ENCODE data around the gene IRAK2.
"Not testable (repeated sequence)": the region's sequence is repeated elsewhere in the genome, so short reads cannot be mapped to it uniquely, and the experiment has no call there.

IRAK2 gene, protein sequence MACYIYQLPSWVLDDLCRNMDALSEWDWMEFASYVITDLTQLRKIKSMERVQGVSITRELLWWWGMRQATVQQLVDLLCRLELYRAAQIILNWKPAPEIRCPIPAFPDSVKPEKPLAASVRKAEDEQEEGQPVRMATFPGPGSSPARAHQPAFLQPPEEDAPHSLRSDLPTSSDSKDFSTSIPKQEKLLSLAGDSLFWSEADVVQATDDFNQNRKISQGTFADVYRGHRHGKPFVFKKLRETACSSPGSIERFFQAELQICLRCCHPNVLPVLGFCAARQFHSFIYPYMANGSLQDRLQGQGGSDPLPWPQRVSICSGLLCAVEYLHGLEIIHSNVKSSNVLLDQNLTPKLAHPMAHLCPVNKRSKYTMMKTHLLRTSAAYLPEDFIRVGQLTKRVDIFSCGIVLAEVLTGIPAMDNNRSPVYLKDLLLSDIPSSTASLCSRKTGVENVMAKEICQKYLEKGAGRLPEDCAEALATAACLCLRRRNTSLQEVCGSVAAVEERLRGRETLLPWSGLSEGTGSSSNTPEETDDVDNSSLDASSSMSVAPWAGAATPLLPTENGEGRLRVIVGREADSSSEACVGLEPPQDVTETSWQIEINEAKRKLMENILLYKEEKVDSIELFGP

DNA sequence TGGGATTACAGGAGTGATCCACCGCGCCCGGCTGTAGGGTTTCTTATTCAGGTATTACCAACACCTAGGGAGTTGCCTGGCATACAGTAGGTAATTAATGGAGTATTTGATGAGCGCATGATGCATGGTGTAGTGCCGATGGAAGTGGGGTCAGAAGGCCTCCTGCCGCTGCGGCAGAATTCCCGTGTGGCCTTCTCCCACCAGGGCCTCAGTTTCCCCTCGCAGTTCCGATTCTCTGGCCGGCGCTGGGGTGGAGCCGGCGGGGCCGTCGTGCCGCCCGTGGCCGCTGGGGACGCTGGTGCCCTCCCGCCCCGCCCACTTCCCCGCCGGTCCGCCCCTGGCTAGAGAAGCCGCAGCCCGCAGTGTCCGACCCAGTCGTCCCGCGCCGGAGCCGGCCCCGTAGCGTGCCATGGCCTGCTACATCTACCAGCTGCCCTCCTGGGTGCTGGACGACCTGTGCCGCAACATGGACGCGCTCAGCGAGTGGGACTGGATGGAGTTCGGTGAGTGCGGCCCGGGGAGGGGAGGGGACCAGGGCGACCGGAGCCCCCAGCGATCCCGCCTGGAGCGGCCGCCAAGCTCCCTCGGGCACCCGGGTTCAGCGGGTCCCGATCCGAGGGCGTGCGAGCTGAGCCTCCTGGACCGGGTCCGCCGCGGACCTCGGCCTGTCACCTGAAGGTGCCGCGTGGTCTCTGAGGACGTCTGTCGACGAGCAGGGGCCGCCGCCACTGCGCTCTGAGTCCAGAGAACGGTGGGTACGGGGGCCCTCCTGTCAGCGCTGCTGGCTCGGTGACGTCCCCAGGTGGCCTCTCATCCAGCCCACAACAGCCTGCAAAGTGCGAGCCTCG is at the start of gene IRAK2:
Gene IRAK2 (plus strand): TSS at position 374 of the 848 bp plus-strand sequence. CDS start 36 bp downstream, at position 410.
- peak; percentile 28 to 66 for DNase-seq

DNA sequence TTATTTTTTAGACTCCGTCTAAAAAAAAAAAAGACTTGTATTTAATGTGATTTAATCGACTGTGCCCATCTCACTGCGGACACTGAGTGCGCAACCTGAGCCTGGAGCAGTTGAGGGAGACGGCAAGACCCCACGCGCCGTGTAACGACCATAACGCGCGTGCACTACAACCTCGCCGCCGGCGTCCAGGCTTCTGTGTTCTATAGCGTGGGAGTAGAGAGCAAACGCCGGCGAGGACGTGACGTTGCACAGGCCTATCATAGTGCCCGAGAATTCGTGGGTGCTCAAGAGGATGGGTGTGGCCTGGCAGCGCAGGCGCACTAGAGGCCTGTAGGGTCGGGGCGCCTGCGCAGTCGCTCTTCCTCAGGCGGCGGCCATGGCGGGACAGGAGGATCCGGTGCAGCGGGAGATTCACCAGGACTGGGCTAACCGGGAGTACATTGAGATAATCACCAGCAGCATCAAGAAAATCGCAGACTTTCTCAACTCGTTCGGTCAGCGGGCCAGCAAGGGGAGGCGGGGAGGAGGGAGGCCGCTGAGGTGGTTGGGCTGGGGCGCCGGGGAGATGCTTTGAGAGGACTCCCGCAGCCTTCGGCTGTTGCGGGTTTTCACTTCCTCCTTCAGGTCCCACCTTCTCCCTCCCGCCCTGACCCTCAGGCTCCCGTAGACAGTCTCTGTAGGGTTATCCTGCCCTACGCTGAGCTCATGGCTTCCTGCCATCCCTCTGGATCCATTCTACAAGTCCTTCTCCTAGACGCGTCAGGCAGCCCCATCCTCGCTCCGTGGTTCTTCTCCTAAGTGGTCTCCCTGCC is 49.2 kb upstream of the IRAK2 start, which contains the start of gene BRK1:
Gene BRK1 (plus strand): TSS at position 350 of the 812 bp plus-strand sequence. CDS start 27 bp downstream, at position 377.
- peak; percentile 89 to 91 for DNase-seq

DNA sequence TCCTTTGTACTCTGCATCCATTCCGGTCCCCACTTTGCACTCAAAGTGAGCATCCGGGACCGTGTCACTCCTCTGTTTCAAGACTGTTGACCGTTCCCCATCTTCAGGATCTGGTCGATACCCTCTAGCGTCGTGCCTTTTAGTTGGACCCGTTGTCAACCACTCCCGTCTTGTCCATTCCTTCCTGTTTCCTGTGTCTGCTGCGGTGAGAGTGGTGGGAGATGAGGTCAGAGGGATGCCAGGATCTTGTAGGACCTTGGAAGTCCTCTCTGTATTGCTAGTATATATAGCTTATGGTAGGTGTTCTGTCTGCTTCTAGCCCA is 48.6 kb upstream of the IRAK2 start:
- no peak for DNase-seq

DNA sequence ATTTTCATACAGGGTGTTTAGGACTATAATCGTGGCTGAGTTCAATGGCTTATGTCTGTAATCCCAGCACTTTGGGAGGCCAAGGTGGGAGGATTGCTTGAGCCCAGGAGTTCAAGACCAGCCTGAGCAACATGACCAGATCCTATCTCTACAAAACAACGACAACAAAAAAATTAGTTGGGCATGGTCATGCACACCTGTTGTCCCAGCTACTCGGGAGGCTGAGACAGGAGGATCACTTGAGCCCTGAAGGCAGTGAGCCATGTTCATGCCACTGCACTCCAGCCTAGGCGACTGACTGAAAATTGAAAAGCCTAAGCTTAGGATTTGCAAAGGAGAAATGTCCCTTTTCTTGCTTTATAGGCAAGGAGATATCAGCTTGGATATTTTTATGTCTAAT is 47.8 kb upstream of the IRAK2 start:
- DNase-seq, result no peak

DNA sequence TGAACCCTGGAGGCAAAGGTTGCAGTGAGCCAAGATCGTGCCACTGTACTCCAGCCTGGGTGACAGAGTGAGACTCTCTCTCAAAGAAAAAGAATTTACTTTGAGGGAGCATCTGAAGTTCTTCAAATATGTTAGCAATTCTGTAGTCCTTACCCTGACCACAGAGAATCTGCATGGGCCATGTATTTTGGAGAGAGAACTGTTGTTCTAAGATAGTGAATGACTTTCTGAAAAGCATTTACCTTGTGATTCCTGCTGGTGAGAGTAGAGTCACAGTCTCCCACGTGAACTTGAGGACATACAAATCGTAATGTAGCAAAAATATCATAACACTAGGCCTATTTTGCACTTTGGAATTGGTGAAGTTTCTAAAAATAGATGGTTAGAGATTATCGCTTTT is 45.3 kb upstream of the IRAK2 start:
- DNase-seq, result no peak

DNA sequence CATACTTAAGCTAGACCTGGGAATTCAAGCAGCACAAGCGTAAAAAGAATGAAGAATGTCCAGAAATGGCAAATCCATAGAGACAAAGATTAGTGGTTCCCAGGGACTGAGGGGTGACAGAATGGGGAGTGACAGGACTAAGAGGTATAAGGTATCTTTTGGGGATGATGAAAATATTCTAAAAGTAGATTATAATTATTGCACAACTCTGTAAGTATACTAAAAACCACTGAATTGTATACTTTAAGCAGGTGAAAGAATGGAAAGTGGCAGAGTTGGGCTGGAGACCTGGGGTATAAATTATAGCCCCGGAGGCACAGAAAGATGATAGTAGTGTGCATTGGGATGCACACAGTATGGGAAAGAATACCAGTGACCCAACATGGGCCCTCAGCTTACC is 43.7 kb upstream of the IRAK2 start:
- DNase-seq, result no peak

DNA sequence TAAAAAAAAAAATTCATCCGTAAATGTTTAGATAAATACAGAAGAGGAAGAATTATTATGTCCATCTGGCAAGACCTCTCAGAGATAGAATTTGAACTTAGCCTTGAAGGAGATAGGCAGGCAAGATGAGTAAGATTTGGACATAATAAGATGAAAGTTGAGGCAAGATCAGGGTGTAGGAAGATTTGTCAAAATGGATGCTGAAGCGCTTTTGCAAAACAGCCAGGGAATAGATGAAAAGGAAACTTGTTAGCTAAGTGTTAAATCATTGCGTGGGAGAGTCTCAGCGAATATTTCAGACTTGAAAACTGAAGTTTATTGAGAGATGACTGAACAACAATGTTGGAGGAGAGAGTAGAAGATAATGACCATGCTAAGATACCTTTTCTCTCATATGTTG is 42.0 kb upstream of the IRAK2 start:
- DNase-seq, result no peak

DNA sequence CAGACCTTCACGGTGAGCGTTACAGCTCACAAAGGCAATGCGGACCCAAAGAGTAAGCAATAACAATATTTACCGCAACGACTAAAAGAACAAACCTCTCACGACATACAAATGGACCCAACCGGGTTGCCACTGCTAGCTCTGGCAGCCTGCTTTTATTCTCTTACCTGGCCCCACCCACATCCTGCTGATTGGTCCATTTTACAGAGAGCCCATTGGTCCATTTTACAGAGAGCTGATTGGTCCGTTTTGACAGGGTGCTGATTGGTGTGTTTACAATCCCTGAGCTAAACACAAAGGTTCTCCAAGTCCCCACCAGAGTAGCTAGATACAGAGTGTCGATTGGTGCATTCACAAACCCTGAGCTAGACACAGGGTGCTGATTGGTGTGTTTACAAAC is 28.8 kb upstream of the IRAK2 start:
- DNase-seq, result not testable (repeated sequence)

DNA sequence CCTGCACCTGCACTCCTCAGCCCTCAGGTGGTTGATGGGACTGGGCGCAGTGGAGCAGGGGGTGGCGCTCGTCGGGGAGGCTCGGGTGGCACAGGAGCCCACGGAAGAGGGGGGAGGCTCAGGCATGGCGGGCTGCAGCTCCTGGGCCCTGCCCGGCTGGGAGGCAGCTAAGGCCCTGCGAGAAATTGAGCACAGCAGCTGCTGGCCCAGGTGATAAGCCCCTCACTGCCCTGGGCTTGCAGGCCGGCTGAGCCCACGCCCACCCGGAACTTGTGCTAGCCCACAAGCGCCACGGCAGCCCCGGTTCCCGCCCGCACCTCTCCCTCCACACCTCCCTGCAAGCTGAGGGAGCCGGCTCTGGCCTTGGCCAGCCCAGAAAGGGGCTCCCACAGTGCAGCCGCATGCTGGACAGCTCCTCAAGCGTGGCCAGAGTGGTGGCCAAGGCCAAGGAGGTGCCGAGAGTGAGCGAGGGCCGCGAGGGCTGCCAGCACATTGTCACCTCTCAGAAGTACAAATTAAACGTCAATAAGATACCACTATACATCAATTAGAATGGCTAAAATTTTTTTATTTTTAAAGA is 28.2 kb upstream of the IRAK2 start:
- DNase-seq, result no peak

DNA sequence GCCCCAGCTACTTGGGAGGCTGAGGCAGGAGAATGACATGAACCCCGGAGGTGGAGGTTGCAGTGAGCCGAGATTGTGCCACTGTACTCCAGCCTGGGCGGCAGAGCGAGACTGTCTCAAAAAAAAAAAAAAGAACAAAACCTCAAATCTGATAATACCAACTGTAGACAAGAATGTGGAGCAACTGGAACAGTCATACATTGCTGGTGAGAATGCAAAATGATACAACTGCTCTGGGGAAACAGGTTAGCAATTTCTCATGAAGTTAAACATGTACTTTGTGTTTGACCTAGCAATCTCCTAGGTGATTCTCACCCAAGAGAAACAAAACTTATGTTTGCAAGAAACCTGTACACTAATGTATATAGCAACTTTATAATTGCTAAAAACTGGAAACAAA is 27.5 kb upstream of the IRAK2 start:
- DNase-seq, result no peak

DNA sequence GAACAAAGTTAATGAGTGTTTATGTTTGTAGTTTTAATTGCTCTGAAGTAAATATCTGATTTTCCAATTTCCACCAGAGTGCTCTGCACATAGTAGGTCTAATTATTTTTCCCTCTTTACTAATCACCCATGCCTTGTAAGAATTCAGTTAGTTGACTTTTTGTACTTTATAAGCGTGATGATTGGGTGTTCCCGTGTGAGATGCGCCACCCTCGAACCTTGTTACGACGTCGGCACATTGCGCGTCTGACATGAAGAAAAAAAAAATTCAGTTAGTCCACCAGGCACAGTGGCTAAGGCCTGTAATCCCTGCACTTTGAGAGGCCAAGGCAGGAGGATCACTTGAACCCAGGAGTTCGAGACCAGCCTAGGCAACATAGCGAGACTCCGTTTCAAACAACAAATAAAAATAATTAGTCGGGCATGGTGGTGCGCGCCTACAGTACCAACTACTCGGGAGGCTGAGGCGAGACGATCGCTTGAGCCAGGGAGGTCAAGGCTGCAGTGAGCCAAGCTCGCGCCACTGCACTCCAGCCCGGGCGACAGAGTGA is 23.6 kb upstream of the IRAK2 start:
- no peak for DNase-seq

DNA sequence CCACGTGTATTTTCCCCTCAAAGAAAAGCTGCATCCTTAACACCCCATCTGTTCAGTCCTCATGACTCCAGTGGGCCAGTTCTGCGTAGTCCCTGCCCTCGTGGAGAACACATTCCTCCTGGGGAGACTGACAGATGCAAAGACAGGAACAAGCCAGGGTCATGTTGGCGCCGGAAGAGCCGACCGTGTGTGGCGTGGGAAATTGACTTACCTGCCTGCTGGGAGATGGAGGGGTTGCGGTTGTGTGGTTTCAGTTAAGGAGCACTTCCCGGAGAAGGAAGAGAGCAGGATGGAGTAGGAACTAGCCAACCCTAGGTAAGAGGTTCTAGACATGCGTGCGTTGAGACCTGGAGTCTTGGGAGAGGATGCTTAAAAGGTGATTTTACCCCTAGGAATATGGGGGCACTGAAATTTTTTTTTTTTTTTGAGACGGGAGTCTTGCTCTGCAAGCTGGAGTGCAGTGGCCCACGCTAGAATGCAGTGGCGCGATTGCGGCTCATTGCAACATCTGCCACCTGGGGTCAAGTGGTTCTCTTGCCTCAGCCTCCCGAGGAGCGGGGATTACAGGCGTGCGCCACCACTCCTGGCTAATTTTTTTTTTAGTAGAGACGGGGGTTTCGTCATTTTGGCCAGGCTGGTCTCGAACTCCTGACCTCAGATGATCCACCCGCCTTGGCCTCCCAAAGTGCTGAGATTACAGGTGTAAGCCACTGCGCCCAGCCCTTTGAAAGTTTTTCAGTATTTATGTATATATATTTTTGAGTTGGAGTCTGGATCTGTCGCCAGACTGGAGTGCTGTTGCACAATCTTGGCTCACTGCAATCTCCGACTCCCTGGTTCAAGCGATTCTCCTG is 21.8 kb upstream of the IRAK2 start:
- no peak for DNase-seq

DNA sequence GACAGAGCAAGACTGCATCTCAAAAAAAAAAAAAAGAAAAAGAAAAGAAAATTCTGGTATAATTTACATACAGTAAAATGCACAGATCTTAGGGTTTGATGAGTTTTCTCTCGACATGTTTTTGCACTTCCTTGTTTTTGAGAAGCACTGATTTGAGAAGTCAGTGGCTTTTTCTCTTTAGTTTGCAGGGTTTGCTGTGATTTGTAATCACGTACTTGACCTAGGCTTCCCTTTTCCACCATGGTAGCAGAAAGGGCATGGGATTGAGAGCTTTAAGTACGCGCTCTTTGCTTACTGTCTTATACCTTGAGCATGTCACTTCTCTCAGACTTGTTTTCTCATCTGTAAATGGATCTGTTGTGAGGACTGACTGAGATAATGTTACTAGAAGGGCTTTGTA is 19.0 kb upstream of the IRAK2 start:
- no peak for DNase-seq

DNA sequence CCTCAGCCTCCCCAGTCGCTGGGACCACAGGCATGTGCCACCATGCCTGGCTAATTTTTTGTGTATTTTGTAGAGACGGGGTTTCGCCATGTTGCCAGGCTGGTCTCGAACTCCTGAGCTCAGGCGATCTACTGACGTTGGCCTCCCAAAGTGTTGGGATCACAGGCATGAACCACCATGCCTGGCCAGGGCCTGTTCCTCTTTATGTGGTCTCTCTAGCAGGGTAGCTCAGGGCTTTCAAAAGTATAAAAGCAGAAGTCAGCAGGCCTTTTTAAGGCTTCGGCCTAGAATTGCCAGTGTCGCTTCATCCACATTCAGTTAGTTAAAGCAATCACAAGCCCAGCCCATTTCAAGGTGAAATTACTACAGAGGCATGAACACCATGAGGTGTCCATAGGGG is 15.5 kb upstream of the IRAK2 start:
- DNase-seq, result no peak

DNA sequence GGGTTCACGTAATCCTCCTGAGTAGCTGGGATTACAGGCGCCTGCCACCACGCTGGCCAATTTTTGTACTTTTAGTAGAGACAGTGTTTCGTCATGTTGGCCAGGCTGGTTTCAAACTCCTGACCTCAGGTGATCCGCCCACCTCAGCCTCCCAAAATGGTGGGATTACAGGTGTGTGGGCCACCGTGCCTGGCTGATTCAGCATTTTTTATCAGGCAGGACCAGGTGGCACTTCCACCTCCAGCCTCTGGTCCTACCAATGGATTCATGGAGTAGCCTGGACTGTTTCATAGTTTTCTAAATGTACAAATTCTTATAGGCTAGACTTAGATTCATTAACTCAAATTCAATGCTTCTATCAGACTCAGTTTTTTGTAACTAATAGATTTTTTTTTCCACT is 13.7 kb upstream of the IRAK2 start:
- no peak for DNase-seq

DNA sequence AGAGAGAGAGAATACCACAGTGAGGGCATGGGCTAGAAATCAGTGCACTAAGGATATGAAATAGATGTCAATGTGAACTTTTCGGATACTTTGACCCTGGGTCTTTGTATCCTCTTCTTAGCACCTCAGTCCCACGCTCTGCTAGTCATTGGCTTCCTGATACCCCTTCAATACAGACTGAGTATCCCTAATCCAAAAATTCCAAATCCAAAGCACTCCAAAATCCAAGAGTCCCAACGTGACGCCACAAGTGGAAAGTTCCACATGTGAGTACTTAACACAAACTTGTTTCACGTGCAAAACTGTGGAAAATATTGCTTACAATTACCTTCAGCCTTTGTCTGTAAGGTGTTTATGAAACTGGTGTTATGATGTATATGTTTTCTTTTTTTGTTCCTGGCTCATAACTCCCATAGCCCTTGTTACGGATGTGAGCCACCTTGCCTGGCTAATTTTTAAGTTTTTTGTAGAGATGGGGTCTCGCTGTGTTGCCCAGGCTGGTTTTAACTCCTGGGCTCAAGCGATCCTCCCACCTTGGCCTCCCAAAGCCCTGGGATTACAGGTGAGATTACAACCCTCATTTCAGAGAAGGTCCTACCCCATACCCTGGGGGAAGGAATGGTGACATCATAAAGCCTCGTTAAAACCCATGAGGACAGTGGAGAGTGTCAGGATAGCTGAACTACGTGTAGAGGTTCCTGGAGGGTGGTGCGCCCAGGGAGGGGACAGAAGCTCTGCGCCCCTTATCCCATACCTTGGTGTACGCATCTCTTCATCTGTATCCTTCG is 10.2 kb upstream of the IRAK2 start:
- no peak for DNase-seq

DNA sequence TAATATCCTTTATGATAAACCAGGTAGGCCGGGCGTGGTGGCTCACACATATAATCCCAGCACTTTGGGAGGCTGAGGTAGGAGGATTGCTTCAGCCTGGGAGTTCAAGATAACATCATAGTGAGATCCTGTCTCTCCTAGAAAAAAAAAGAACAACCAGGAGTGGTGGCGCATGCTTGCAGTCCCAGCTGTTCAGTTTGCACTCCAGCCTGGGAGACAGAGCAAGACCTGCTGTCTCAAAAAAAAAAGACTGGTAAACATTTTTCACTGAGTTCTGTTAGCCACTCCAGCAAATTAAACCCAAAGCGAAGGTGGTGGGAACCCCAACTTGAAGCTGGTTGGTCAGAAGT is 9.6 kb upstream of the IRAK2 start:
- DNase-seq, result no peak

DNA sequence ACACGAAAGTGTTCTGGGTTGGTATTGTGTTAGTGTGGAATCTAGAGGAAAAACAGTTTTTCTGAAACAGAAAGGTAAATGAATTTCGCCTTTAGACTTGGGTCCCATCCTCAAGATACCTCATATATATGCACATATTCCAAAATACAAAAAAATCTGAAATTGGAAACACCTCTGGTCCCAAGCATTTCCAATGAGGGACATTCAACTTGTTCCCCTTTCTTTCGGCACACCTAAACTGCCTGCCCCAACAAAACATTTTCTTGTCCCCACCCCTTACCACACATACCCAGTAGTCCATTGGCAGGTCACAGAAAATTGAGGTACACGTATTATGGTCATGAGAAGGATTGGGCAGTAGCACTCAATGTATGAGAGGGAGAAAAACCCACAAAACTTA is 9.1 kb upstream of the IRAK2 start:
- DNase-seq, result no peak

DNA sequence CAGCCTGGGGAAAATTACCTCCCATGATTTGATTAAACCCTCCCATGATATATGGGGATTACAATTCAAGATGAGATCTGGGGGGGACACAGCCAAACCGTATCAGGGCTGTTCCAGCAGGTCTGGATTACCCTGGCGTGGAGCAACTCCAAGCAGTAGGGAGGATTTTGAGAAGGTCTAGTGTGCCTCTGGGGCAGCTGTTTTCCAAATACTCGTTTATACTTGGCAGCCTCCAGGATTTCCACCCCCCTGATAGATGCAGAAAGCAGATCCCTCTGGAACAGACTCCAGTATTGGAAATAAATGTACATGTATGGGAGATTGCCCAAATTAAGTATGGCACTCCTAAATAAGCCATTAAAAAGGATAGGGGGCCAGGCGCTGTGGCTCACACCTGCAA is 7.7 kb upstream of the IRAK2 start:
- no peak for DNase-seq

DNA sequence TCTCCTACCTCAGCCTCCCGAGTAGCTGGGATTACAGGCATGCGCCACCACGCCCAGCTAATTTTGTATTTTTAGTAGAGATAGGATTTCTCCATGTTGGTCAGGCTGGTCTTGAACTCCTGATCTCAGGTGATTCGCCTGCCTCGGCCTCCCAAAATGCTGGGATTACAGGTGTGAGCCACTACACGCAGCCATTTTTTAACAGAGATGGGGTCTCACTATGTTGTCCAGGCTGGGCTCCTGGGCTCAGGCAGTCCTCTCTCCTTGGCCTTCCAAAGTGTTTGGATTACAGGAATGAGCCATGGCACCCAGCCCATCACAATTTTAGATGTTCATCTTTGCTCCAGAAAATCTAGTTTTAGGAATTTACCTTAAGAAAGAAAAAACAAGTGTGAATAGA is 6.2 kb upstream of the IRAK2 start:
- not testable (repeated sequence) for DNase-seq
